Activated CD8-positive, alpha-beta memory T cell treated with anti-CD3 and anti-CD28 coated beads for 24 hours (primary cell): Measurements from ENCODE around the gene OR1E2.
"Not testable (repeated sequence)": the region's sequence is repeated elsewhere in the genome, so short reads cannot be mapped to it uniquely, and the experiment has no call there.

Experiments
- DNase-seq: peaks from one replicate; pipeline ENCODE4 v3.0.0-alpha.2; 2020

The OR1E2 gene, protein sequence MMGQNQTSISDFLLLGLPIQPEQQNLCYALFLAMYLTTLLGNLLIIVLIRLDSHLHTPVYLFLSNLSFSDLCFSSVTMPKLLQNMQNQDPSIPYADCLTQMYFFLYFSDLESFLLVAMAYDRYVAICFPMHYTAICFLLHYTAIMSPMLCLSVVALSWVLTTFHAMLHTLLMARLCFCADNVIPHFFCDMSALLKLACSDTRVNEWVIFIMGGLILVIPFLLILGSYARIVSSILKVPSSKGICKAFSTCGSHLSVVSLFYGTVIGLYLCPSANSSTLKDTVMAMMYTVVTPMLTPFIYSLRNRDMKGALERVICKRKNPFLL

DNA sequence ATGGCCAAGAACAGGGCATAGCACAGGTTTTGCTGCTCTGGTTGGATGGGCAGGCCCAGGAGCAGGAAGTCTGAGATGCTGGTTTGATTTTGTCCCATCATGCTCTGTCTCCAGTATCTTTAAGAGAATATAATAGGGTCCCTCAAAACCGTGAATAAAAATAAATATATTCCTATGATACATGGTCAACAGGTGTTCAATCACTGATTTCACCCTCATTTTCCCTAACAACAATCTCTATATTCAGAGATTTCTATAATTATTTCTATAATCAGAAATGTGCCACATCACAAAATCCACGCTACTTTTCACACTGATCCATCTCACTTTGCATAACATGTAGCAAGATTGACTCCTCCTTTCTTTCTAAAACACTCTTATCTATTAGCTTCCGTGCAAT lies at the start of gene OR1E2:
Gene OR1E2 (minus strand): TSS at position 101 of the 400 bp plus-strand sequence. CDS start 0 bp downstream, at position 101.
- no peak for DNase-seq

DNA sequence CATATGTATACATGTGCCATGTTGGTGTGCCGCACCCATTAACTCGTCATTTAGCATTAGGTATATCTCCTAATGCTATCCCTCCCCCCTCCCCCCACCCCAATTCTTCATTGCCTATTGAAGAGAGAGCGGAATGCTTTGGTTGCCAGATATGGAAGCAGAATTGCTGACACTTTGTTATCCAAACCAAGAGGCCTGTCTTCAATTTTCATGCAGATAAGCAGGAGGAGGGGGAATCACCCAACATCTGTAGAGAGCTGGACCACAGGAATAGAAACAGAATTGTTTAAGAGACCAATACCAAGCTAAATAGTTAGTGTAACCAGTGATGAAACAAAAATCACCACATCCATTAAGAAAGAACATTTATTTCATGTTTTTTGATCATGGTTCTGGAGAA lies 49.2 kb upstream of the OR1E2 start:
- no peak for DNase-seq

DNA sequence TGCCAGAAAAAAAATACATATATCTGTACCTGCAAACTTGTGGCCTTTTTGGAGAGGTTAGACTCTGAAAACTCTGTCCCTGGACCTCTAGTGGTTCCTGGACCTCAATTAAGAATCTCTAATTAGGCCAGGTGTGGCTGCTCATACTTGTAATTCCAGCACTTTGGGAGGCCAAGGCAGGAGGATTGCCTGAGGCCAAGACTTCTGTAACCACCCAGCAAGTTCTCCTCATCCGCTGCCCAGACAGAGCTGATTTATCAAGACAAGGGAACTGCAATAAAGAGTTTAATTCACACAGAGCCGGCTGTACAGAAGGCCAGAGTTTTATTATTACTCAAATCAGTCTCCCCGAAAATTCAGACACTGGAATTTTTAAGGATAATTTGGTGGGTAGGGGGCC lies 46.3 kb upstream of the OR1E2 start:
- no peak for DNase-seq

DNA sequence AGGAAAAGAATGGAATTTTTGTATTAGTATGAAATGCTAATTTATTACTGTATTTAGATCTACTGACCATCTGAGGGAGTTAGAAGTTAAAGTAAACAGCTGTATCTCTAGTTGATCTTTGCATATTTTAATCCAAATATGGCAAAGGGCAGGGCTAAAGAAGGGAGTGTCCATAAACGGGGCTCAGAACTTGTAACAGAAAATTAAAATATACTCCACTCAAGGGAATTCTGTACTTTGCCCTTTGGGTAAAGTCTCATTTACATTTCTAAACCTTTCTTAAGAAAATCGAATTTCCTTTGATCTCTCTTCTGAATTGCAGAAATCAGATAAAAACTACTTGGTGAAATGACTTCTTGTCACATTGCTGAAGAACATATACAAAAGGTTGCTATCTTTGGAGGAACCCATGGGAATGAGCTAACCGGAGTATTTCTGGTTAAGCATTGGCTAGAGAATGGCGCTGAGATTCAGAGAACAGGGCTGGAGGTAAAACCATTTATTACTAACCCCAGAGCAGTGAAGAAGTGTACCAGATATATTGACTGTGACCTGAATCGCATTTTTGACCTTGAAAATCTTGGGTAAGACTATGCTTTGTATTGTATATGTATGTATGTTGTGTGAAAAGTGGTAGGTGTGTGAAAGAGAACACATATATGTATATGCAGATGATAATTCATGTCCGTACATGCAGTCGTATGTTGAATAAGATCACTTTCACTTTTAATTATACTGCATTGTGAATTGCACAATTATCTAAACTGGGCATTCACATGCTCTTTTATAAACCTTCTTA lies 42.4 kb upstream of the OR1E2 start, which contains the start of gene ASPA:
Gene ASPA (plus strand): TSS at position 186 of the 799 bp plus-strand sequence. CDS start 163 bp downstream, at position 349.
- no peak for DNase-seq

DNA sequence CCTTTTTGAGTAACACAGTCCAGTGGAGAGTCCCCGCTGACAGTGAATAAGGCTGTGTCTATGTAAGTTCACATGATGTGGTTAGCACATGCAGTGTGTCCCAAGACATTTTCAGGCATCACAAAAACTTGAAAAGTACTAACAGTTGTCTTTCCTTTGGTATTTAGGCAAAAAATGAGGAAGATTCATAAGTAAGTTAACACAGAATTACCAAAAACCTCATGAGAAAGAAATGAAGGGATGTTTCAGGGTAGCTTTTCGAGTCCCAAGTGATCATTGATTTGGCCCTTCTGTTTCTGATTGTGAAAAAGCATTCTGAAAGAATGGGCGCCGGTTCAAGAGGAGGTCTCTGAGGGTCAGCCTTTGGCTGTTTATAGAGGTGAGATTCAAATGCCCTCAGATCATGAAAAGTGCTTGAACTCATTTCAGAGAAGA lies 41.6 kb upstream of the OR1E2 start:
- DNase-seq = no peak

DNA sequence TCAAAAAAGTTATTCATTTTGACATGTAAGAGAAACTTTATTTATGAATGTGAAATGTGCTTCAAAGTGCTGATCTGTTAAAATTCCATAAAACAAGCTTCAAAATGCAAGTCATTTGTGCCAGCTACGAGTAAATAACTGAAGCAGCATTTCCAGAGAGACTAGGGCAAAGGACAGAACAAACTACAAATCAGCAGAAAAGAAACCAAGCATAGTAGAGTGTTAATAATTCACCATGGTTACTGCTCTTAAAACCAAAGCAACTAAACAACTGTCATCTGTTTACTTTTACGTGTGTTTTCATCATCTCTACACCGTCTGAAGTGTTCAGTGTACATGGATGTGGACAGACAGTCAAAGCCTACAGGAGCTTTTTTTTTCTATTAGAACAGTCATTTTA lies 40.6 kb upstream of the OR1E2 start:
- no peak for DNase-seq

DNA sequence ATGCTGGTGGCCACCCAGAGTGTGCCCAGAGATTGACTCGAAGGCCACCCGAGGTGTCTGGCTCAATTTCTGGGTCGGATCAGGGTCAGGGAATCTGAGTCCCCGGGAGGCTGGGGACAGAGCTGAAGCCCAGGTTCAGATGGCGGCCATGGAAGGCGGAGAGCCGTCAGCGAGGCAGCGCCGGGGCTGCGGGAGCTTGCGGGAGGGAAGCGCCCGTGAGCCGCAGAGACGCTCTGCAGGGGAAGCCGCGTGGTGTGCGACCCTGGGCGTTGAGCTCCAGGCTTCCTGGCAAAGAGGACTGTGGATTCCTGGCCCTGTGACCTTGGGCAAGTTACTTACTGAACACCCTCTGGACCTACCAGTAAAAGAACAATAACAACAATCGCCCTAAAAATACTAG lies 38.5 kb upstream of the OR1E2 start:
- no peak for DNase-seq

GRCh38 chr17:3471599-3471998 lies 38.0 kb upstream of the OR1E2 start, which contains the start of gene SPATA22:
Gene SPATA22 (minus strand): TSS chr17:3471819. CDS start chr17:3469325, 2,494 bp downstream.
- DNase-seq = no peak

- DNase-seq = no peak
These were observed 35.9 kb upstream of the OR1E2 start for GRCh38 chr17:3469529-3469928.

DNA sequence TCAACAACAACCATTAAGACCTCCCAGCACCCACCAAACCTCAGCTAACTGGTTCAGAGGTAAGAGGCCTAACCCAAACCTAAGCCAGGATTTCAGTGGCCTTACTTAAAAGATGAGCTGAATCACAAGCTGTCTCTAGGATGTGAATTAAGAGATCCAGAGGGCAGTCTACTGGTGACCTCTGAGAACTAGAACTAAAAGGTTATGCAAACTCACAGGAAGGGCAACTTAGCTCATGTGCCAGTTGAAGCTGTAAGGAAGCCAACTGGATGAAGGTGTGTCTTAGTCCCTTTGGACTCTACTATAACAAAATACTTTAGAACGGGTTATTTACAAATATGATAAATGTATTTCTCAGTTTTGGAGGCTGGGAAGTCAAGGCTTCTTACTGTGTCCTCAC lies 32.7 kb upstream of the OR1E2 start:
- not testable (repeated sequence) for DNase-seq

DNA sequence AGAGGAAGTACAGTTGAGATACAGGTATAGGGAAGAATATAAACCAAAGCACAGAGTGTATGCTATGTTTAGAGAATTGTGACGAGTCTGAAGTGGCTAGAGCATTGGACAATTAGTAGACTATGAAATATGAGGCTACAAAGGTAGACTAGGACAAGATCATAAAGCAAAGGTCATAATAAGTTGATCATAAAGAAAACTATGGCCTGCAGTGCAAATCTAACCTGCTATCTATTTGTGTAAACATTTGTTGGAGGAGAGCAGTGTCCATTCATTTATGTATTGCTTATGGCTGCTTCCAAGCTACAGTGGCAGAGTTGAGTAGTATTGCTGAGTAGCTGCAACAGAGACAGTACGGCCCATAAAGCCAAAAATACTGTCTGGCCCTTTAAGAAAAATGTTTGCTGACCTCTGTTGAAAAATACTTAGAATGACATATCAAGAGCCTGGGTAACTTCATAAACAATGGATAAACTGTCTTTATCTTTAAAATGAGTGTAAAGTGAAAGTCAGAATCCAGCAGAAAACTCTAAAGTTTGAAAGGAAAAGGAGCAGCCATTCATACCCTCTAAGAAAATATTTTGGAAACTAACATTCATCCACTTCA lies 14.5 kb upstream of the OR1E2 start:
- no peak for DNase-seq

GRCh38 chr17:3447625-3448024 lies 14.0 kb upstream of the OR1E2 start:
- no peak for DNase-seq

- DNase-seq = no peak
These were observed 6.8 kb upstream of the OR1E2 start for GRCh38 chr17:3440451-3440850.

- no peak for DNase-seq
These were observed 4.7 kb upstream of the OR1E2 start for GRCh38 chr17:3438368-3438767.

DNA sequence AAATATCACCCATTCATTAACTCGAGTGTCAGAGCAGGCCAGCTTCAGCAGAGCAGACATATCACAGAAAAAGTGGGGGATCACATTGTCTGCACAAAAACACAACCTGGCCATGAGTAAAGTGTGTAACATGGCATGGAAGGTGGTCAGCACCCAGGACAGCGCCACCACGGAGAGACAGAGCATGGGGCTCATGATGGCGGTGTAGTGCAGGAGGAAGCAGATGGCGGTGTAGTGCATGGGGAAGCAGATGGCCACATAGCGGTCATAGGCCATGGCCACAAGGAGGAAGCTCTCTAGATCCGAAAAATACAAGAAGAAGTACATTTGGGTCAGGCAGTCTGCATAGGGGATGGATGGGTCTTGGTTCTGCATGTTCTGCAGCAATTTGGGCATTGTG lies 426 bp downstream of the OR1E2 start:
- DNase-seq = not testable (repeated sequence)

DNA sequence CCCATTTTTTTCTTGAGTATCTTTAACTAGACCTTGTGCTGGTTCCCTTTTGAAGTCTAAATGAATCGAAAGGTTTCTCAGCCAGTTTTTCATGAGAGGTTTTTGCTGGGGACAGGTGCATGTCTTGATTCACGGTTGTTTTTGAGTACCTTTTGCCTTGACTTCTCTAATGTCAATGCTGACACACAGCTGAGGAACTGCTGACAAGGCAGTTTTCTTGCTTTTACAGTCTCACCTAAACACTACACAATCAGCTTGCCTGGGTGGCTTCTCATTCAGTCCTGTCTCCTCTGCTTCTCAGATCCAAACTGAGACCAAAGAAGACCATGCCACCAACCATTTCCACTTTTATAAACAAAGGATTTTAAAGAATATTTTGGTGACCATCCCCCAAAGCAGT lies 15.4 kb downstream of the OR1E2 start:
- no peak for DNase-seq

- no peak for DNase-seq
These were observed 18.0 kb downstream of the OR1E2 start for GRCh38 chr17:3415610-3416009.

DNA sequence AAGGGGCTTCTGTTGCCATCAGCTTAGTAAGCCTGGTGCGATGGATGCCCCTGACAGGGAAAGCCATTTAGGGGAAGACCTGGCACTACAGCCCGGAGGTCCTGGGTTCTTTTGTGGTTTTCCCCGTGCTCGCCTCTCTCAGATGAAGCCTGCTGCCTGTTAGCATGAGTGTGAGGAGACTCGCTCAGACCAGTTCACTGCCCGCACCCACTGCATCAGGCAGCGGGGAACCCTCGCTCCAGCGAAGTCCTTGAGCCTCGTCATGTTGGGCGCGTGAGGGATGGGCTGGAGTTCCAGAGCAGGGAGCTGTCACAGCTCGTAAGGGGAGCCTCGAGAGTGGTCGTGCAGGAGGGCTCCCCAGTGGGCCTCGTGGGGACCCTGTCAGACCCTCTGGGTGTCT lies 21.4 kb downstream of the OR1E2 start:
- not testable (repeated sequence) for DNase-seq

DNA sequence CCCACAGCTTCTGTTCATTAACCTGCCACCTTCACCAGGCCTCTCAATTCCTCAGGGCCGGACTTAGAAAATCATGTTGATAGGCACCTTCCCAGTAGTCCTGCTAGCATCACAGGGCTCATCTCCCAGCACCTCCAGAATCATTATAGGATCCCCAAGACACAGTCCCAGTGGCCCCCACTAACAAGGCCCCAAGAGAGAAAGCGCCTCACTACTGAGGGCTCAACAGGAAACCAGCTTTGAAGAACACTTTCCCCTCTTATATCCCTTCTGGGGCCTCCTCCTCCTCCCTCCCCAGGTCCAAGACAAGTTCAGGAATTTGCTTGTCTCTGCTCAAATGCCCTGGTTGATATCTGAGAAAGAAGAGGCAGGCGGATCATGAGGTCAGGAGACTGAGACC lies 22.6 kb downstream of the OR1E2 start, which contains the start of gene OR3A3:
Gene OR3A3 (plus strand): TSS at position 301 of the 400 bp plus-strand sequence.
- no peak for DNase-seq

DNA sequence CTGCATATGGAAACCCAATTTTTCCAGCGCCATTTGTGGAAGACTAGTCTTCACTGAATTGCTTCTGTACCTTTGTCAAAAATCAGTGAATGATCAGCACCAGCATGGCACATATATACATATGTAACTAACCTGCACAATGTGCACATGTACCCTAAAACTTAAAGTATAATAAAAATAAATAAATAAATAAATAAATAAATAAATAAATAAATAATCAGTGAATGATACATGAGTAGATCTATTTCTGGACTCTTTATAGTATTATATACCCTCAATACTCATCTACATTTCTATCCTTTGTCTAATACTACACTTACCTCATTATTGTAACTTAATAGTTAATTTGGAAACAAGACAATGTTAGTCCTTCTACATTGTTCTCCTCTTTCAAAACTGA lies 29.8 kb downstream of the OR1E2 start:
- not testable (repeated sequence) for DNase-seq

DNA sequence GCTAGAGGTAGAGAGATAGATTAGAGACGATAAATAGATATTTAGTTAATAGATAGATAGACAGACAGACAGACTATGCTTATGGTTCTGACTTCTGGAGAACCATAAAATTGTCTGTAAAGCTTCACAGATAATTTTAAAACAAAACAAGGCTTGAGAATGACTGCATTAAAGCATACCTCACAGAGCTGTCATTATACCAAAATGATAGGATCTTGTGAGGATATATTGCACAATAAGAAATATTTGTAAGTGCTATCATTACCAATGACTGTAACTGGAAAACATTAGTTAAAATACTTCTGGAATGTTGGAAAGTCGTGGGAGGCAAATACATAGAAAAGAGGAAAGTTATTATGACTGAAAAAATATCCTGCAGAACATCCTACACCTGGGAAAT lies 31.9 kb downstream of the OR1E2 start:
- DNase-seq = no peak

- DNase-seq = no peak
These were observed 33.6 kb downstream of the OR1E2 start for GRCh38 chr17:3400055-3400454.

DNA sequence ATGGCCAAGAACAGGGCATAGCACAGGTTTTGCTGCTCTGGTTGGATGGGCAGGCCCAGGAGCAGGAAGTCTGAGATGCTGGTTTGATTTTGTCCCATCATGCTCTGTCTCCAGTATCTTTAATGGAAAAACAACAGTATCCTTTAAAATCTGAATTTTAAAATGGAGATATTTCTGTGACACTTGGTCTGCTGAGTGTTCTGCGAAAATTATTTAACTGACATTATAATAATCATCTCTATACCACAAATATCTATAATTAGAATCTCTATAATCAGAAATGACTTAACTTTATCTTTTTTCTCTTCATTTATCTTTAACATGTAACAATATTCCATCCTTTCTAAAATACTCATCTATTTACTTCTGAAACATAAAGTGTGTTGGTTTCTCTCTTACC lies 35.3 kb downstream of the OR1E2 start, which contains the start of gene OR1E1:
Gene OR1E1 (minus strand): TSS at position 101 of the 400 bp plus-strand sequence. CDS start 0 bp downstream, at position 101.
- no peak for DNase-seq
